GM10266 (cell line): ENCODE data around the gene FHIT.

Experiments
- DNase-seq: peaks from one replicate; pipeline ENCODE4 v3.0.0; 2012; ENCODE audit errors: extremely low spot score
- TF ChIP-seq, protein P1 (sequence below): IDR thresholded peaks from 2 replicates; pipeline ENCODE4 v1.5.1; 2012; ENCODE audit warnings: mild to moderate bottlenecking, low read depth; ENCODE audit not compliant: control insufficient read depth, insufficient read depth; ENCODE audit errors: missing control alignments

Gene FHIT

GRCh38 chr3:61186030-61186429 lies 65.2 kb downstream of the FHIT start:
- TF ChIP-seq, protein P1, sequence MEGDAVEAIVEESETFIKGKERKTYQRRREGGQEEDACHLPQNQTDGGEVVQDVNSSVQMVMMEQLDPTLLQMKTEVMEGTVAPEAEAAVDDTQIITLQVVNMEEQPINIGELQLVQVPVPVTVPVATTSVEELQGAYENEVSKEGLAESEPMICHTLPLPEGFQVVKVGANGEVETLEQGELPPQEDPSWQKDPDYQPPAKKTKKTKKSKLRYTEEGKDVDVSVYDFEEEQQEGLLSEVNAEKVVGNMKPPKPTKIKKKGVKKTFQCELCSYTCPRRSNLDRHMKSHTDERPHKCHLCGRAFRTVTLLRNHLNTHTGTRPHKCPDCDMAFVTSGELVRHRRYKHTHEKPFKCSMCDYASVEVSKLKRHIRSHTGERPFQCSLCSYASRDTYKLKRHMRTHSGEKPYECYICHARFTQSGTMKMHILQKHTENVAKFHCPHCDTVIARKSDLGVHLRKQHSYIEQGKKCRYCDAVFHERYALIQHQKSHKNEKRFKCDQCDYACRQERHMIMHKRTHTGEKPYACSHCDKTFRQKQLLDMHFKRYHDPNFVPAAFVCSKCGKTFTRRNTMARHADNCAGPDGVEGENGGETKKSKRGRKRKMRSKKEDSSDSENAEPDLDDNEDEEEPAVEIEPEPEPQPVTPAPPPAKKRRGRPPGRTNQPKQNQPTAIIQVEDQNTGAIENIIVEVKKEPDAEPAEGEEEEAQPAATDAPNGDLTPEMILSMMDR, result no peak
- no peak for DNase-seq

- TF ChIP-seq, protein P1, result no peak
- DNase-seq, result no peak
Measured at GRCh38 chr3:61184956-61185355, 66.3 kb downstream of the FHIT start.

- TF ChIP-seq, protein P1, result no peak
- peak; percentile 17 for DNase-seq
Measured at GRCh38 chr3:61182662-61183061, 68.6 kb downstream of the FHIT start.

- TF ChIP-seq, protein P1, result no peak
Measured at GRCh38 chr3:61181874-61182273, 69.4 kb downstream of the FHIT start.

DNA sequence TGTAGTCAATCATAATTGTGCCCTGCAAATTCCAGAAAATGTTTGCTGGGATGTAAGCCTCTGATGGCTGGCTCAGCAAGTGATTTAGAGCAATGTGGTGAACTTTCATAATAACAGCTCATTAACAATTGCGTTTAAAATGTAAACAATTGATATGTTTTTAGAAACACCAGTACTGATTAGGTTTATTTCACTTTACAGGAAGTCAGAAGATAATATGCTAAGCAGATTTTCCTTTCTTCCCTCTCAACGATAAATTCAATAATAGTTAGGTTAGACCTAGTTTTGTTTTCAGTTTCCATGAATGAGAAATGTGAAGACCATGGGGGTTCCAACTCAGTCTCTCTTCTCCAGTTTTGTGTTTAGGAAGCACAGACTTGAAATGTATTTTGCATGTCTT lies 71.0 kb downstream of the FHIT start:
- DNase-seq, result no peak
- TF ChIP-seq, protein P1, result no peak

More at GRCh38 chr3:61181874-61182273, 69.4 kb downstream of the FHIT start:
- peak; percentile 58 for DNase-seq

GRCh38 chr3:61178167-61178566 lies 73.1 kb downstream of the FHIT start:
- no peak for DNase-seq
- TF ChIP-seq, protein P1, result no peak

DNA sequence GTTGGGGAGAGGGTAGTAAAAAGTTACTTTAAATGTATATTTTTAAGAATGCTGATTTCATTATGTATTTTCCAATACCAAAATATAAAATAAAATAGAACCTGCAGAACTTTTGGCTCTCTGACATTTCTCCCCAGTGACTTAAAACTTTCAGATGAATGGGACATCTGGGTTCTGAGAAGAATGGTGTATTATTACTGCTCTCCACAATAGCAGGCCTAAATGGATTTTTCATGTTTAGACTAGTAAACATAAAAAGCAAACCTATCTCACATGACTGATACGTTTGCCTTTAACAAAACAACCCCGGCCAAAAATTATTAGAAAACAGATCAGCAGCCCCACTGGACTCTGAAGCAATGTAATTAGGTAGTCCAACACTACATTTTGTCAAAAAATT lies 73.8 kb downstream of the FHIT start:
- TF ChIP-seq, protein P1, result no peak
- no peak for DNase-seq
